GM18519 (cell line): ENCODE results near the gene IFI30.

Experiments used
- ATAC-seq: cut with Tn5 transposase; IDR thresholded peaks from one replicate; pipeline ENCODE4 v1.9.1; 2021; ENCODE audit warnings: mild to moderate bottlenecking, moderate library complexity; ENCODE audit not compliant: unreplicated experiment, low FRiP score

IFI30 gene

GRCh38 chr19:18173572-18174288, at the start of gene IFI30:
IFI30 (plus strand) TSS chr19:18173813; CDS start chr19:18173842, 29 bp downstream.
- ATAC-seq, result no peak

GRCh38 chr19:18123819-18124218, 49.8 kb upstream of the IFI30 start:
- no peak for ATAC-seq

- ATAC-seq, result no peak
These were observed 47.5 kb upstream of the IFI30 start for GRCh38 chr19:18126097-18126496.

GRCh38 chr19:18128044-18128443, 45.6 kb upstream of the IFI30 start:
- ATAC-seq, result no peak

GRCh38 chr19:18128805-18129204, 44.8 kb upstream of the IFI30 start:
- no peak for ATAC-seq

GRCh38 chr19:18130523-18131242, 42.9 kb upstream of the IFI30 start:
- no peak for ATAC-seq

GRCh38 chr19:18131841-18132596, 41.6 kb upstream of the IFI30 start:
- ATAC-seq, result no peak

GRCh38 chr19:18135712-18136584, 37.7 kb upstream of the IFI30 start:
- ATAC-seq, result no peak

GRCh38 chr19:18137242-18137641, 36.4 kb upstream of the IFI30 start:
- no peak for ATAC-seq

GRCh38 chr19:18137657-18138339, 35.8 kb upstream of the IFI30 start:
- no peak for ATAC-seq

GRCh38 chr19:18140473-18140872, 33.1 kb upstream of the IFI30 start:
- ATAC-seq, result no peak

- no peak for ATAC-seq
These were observed 32.6 kb upstream of the IFI30 start for GRCh38 chr19:18141031-18141430.

GRCh38 chr19:18143902-18144301, 29.7 kb upstream of the IFI30 start:
- no peak for ATAC-seq

GRCh38 chr19:18144361-18144760, 29.3 kb upstream of the IFI30 start:
- no peak for ATAC-seq

GRCh38 chr19:18144906-18145305, 28.7 kb upstream of the IFI30 start:
- no peak for ATAC-seq

- ATAC-seq, result no peak
These were observed 28.1 kb upstream of the IFI30 start for GRCh38 chr19:18145391-18145999.

- no peak for ATAC-seq
These were observed 26.2 kb upstream of the IFI30 start for GRCh38 chr19:18147396-18147795.

- no peak for ATAC-seq
These were observed 24.0 kb upstream of the IFI30 start for GRCh38 chr19:18149596-18149975.
